GM19324 (cell line): ENCODE results near the gene TMEM132A.

Experiments used
- ATAC-seq: cut with Tn5 transposase; IDR thresholded peaks from one replicate; pipeline ENCODE4 v1.9.1; 2021; ENCODE audit warnings: mild to moderate bottlenecking, moderate library complexity; ENCODE audit not compliant: unreplicated experiment, low FRiP score

Gene TMEM132A

DNA sequence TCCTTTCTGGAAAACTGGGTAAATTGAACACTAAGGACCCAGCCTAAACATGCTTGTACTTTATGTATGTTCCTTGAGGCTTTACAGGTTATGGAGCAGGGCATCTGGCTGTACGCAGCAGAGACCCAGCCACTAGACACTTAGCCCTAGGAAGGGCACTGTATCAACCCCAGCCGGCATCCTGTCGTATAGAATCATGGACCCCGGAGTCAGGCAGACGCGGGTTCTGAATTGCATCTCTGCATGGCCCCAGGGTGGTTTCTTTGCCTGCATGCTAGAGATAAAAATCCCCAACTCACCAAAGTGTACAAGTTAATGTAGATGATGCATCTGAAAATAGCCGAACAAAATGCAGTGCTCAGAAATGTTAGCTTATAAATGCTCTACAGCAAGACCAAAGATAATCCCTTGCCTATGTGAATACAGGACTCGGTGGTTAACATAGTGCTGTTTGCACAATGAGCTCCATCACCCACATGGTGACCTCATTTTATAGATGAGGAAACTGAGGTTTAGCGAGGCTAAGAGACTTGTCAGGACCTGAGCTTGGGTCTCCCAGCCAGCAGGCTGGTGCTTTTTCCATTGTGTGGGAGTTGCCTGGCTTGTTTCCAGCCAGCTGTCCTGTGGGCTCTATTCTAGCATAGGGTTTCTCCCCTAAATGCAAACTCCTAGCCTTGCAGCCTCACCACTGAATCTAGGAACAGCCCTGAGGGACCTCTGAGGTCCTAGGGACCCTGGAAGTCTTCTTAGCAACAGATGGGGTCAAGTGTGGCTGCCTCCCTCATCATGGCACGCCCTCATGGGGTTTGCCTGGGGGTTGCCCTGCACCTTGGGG, 54.5 kb downstream of the TMEM132A start:
- no peak for ATAC-seq

DNA sequence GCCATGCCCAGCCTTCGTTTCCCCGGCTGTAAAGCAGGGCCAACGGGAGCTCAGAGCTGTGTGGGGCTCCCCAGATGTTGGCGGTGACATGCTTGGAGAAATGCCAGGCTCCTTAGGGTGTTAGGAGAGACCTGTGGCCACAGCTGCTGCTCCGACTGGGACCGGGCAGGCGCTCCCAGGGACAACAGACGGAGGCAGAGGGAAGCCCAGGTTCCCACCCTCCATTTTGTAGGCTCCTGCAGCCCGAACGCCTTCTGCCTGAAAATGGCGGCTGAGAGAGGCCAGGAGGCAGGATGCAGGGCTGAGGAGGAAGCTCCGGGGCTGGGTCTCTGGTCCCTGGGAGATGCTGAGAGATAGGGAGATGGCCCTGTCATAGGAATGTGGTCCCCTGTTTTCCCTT, 57.3 kb downstream of the TMEM132A start:
- no peak for ATAC-seq

DNA sequence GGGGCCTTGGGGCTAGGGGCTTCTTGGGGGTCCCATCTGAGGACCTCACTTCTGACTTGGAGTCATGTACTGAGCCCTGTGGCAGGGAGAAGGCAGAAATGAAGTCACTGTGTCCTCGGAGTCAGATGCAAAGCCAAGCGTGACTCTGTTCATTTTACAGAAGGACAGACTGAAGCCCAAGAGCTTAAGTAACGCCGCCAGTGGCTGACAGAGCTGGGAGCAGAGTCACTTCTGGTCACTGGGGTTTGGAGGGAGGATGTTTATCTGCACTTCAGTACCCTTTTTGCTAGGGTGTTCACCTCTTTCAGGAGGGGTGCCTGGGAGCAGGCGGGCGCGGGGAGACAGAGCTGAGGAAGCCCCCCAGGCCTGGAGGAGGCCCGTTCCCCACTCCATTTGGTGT, 57.9 kb downstream of the TMEM132A start:
- no peak for ATAC-seq

DNA sequence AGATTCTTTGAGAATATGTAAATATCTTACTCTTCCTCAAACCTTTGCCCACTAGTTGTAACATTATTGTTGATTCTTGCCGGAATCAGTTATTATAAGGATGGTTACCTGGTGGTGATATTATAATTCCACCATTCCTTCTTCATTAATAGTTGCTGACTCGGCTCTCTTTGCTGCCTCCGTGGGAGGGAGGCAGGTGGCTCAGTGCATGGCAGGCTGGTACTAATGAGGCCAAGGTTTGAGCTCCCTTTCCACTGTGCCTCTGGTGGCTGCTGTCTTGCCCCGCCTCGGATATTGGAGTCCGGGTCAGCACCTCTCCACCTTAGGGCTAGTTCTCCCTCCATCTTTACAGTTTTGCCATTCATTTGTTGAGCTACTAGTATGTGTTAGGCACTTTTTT, 59.9 kb downstream of the TMEM132A start:
- no peak for ATAC-seq

- ATAC-seq = no peak
These were observed 60.4 kb downstream of the TMEM132A start for GRCh38 chr11:60984636-60985035.

GRCh38 chr11:60985501-60985900, 61.2 kb downstream of the TMEM132A start:
- ATAC-seq = no peak

- ATAC-seq = no peak
These were observed 62.0 kb downstream of the TMEM132A start for GRCh38 chr11:60985991-60986915.
